ENCODE measurements around the gene FAF2.

FAF2 gene

DNA sequence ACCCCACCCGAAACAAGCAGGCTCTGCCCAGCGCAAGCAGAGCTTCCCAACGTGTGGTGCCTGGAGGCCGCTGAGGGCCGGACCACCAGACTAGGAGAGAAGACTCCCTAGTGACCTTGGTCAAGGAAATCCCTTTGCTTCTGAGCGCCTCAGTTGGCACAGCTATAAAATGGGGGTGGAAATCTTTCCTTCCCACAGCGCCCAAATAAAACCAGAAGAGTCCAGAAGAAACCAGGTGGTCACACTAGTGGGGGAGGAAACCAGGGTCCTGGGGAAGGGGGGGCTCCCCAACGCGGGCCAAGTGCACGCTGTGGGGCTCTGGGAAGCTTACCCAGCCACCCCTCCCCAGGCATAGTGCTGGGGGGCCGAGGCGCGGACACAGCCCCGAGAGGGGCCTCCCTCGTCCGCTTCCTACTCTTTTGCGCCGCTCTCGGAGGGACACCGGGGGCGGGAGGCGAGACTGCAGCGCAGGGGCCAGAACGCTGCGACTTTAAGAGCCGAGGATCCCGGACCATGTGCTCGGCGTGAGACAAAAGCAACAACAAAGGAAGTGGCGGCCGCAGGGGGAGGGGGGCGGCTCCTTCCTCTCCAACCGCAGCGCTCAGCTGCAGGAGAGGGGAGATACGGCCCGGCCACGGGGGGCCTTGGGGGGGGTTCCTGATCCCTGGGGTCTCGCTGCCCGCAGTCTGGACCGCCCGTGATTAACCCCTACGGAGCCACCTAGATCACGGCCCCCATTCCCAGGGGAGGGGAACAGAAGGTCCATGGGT, 88.1 kb downstream of the FAF2 start:
- TF ChIP-seq POLR2AphosphoS5 (IDR thresholded peaks at IDR 0.05; ENCODE audit: low read depth) = peak; percentile 55
- no peak for TF ChIP-seq REST (IDR thresholded peaks at IDR 0.05; ENCODE audit: insufficient replicate concordance, low read depth)
- TF ChIP-seq SPI1 (IDR thresholded peaks at IDR 0.05; ENCODE audit: borderline replicate concordance, low read depth) = peak; percentile 52; the same call in 1 of the 2 replicates
- peak; percentile 80 to 88 for DNase-seq (ENCODE audit: low read depth in 1 of 2, low spot score in 1 of 2)
- Histone ChIP-seq H3K27ac (replicated peaks) (peak overlapping the region; percentile 99), H3K27me3 (ENCODE audit: insufficient read depth, poor library complexity, severe bottlenecking) (no peaks in the 10 kb centered on the region), H3K4me3 (replicated peaks; ENCODE audit: insufficient read depth, low read length) (peak overlapping the region; percentile 72)

DNA sequence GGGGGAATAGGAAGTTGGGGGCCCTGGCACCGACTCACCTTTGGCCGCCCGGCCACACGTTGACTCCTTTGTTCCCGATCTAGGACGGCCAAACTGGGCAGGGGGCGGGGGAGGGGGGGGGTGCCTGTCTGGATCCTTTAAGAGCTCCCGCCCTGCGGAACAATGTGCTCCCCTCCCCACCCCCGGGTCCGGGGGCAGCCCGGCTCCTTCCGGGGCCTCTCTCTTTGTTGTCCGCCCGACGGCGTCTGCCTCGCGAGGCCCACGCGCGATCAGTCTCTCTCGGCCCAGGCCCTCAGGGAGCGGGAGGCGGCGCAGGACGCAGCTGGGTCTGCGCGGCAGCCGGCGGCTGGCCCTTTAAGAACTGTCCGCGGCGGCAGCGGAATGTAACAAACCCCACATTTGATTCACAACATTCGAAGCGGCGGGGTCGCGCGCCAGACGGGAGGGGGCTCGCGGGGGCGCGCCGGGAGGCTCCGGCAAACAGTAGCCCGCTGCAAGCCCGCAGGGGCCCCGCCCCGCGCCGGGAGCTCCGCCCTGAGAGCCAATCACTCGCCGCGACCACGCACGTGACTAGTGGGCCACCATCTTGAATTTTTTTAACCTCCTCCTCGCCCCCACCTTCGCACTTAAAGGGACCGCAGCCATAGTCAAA, 88.8 kb downstream of the FAF2 start, which contains the start of gene RNF44:
Gene RNF44 (minus strand): TSS at position 501 of the 652 bp plus-strand sequence. CDS start 4,930 bp downstream, outside the sequence.
- peak within 1 kb of the TSS; percentile 72 for H3K4me3 ChIP-seq (replicated peaks; ENCODE audit: insufficient read depth, low read length)
- peak; percentile 95 to 98 for DNase-seq (ENCODE audit: low read depth in 1 of 2, low spot score in 1 of 2)
- no peaks in the 10 kb centered on the region for H3K27me3 ChIP-seq (ENCODE audit: insufficient read depth, poor library complexity, severe bottlenecking)
- H3K27ac ChIP-seq (replicated peaks) = peak within 1 kb of the TSS; percentile 99
- TF ChIP-seq SPI1 (IDR thresholded peaks at IDR 0.05; ENCODE audit: borderline replicate concordance, low read depth) (no peak), CTCF (IDR thresholded peaks at IDR 0.05; ENCODE audit: insufficient read depth, low read length) (no peak), REST (IDR thresholded peaks at IDR 0.05; ENCODE audit: insufficient replicate concordance, low read depth) (peak; percentile 64), POLR2AphosphoS5 (IDR thresholded peaks at IDR 0.05; ENCODE audit: low read depth) (no peak; the same call in 1 of the 2 replicates), GABPA (IDR thresholded peaks at IDR 0.05; ENCODE audit: low read depth) (peak; percentile 77)

DNA sequence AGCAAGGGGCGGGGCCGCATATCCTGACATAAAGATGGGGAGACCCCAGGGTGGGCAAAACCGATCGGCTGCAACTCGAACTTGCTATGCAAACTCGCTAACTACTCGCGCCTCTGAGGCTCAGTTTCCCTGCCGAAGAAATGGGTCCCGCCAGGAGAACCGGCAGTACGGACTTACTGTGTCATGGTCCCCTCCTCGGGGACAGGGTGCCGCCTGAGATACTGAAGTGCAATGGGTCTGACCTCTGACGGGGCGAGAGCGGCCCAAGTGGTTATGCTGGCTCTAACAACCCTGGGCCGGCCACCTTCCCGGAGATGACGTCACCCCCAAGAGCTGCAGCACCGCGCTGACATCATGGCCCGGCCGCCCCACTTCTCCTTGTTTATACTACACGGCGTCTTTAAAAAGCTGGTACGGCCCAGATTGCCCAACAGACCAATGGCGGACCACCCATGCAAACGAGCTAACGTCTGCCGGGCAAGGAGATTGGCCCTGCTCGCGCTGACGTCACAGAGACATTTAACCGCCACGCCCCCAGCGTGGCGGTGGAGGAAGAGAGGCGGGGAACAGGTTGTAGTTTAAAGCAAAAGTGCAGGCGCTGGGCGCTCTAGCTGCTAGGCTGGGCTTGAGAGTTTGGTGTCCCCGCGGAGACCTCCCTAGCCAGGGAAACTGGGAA, 89.5 kb downstream of the FAF2 start:
- TF ChIP-seq SPI1 (IDR thresholded peaks at IDR 0.05; ENCODE audit: borderline replicate concordance, low read depth) = peak; percentile 45; the same call in 1 of the 2 replicates
- TF ChIP-seq GABPA (IDR thresholded peaks at IDR 0.05; ENCODE audit: low read depth) = no peak; the same call in 1 of the 2 replicates
- Histone ChIP-seq H3K27me3 (ENCODE audit: insufficient read depth, poor library complexity, severe bottlenecking) (no peaks in the 10 kb centered on the region), H3K27ac (replicated peaks) (peak overlapping the region; percentile 99), H3K4me3 (replicated peaks; ENCODE audit: insufficient read depth, low read length) (peak overlapping the region; percentile 68)
- peak; percentile 100 for DNase-seq (ENCODE audit: low read depth in 1 of 2, low spot score in 1 of 2)

DNA sequence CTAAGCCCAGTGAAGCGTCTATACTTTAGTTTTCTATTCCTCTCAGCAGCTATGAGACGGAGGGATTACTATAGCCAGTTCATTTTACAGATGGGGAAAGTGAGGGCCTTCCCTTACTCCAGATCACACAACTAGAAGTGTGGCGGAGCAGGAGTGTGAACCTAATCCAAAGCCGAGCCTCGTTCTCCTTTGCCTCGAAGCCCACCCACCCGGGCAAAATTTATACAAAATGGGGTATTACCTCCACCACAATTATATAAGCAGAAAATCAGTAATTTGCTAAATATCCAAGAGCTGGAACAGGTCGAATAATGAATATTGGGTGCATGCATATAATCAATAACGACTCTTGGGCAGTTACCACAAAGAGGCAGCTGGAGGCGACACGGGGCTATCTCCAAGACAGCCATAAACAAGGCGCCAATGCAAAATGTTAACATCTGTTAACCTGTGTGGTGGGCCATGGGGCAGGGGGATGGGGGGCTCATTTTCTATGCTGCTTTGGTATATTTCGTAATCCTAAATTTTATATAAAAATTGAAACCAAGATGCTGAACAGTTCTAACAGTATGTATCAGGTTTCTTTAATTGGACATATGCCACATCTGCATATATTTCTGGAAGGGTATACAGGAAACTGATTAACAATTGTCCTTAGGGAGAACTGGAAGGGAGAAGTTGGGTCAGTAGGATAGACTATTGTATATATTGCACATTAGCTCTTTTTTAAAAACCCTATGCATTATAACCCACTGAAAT, 90.2 kb downstream of the FAF2 start:
- H3K27me3 ChIP-seq (ENCODE audit: insufficient read depth, poor library complexity, severe bottlenecking) = no peaks in the 10 kb centered on the region
- H3K27ac ChIP-seq (replicated peaks) = peak overlapping the region; percentile 99
- H3K4me3 ChIP-seq (replicated peaks; ENCODE audit: insufficient read depth, low read length) = peak overlapping the region; percentile 26
- TF ChIP-seq REST (IDR thresholded peaks at IDR 0.05; ENCODE audit: insufficient replicate concordance, low read depth) (no peak), CTCF (IDR thresholded peaks at IDR 0.05; ENCODE audit: insufficient read depth, low read length) (no peak), POLR2AphosphoS5 (IDR thresholded peaks at IDR 0.05; ENCODE audit: low read depth) (no peak), GABPA (IDR thresholded peaks at IDR 0.05; ENCODE audit: low read depth) (no peak), SPI1 (IDR thresholded peaks at IDR 0.05; ENCODE audit: borderline replicate concordance, low read depth) (no peak)
- no peak for DNase-seq (ENCODE audit: low read depth in 1 of 2, low spot score in 1 of 2)

Data from HL-60 (cell line).